T-helper 1 cell treated with Interleukin-12 subunit alpha and Interleukin-12 subunit beta and Interleukin-4 antibody, amounts not matched to agents 30 ng/mL and 1 ng/mL, for 36 hours (primary cell): ENCODE data around the gene ARHGDIA. TPM values are rescaled to one million over a fixed set of nuclear protein-coding genes. Genes with fewer than 3 reads are reported as not detected.

Source experiments
- intact Hi-C: fragments of 100-400 bp; cut with micrococcal nuclease; formaldehyde crosslinking; loops from one replicate; pipeline ENCODE4 v1.15.1; 2024
- total RNA-seq: library from RNA; stranded (reverse); gene quantifications from 2 replicates; pipeline ENCODE4 v1.2.3, GENCODE V29; 2022

The ARHGDIA gene
- total RNA-seq, 1 donor from 2014 or later: 678 TPM

- intact Hi-C loops: loop anchor here (10.0 kb wide), 1 partner anchor 313 kb away; the partner anchor contains the start of gene FAAP100
These were observed 3.8 kb downstream of the ARHGDIA start for GRCh38 chr17:81867170-81867990.

DNA sequence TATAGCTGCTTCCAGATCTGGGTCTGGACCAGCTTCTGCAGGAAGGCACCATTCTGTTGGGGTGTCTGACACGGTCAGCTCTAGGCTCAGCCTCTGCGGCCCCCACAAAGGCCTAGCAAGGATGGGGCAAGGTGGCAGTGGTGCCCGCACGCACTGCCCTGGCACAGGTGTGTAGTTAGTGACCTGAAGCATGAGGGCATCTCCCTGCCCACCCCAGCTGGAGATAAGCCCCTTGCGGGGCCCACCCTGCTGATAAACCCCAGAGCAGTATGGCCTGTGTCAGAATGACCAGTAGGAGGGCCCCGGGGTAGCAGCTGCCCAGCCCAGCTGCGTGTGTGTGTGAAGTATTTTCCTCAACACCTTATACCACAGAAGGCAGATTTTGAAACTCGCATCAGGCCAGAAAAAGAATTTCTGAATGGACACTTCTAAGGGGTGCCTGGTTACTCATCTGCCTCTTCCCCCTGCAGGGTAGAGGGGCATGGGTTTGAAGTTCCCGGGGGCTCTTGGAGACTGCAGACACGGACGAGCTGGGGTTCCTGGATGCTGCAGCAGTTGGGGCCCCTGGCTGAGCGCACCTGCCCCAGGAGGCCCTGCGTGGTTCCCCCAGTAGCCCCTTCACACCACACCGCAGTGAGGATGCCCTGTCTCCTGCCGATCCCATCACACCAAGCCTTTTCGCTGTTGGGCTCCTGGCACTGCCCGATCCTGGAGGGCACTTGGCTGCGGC, 4.5 kb downstream of the ARHGDIA start:
- intact Hi-C loops: loop anchor here (10.0 kb wide), 1 partner anchor 312 kb away; the partner anchor contains the start of gene FAAP100

- intact Hi-C loops: loop anchor here (10.0 kb wide), 1 partner anchor 311 kb away; the partner anchor contains the start of gene FAAP100
These were observed 5.3 kb downstream of the ARHGDIA start for GRCh38 chr17:81865733-81866439.

DNA sequence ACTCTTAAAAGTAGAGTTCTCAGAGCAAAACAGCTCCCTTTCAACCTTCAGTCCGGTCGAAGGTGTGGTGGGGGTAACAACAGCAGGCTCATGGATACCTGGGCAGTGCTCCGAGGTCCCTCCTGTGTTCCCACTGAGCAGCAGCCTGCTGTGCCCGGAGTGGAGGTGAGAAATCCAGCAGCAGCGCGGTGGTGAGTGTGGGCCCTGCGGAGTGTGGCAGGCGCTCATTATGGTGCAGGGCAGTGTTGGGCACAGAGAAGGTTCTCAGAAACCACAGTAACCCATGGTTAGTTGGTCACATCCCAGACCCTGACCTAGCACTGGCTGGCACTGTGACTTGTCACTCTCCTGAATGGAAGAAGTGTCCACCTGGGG, 5.8 kb downstream of the ARHGDIA start:
- intact Hi-C loops: loop anchor here (10.0 kb wide), 1 partner anchor 311 kb away; the partner anchor contains the start of gene FAAP100

GRCh38 chr17:81863833-81864768, 7.0 kb downstream of the ARHGDIA start:
- intact Hi-C loops: loop anchor here (5.0 to 10.0 kb wide), 2 partner anchors 309 to 588 kb away; partner anchors contain the start of genes CYBC1 and FAAP100

- intact Hi-C loops: loop anchor here (5.0 to 10.0 kb wide), 2 partner anchors 308 to 589 kb away; partner anchors contain the start of genes CYBC1 and FAAP100
These were observed 7.9 kb downstream of the ARHGDIA start for GRCh38 chr17:81863123-81863675.

GRCh38 chr17:81860756-81861568, 10.2 kb downstream of the ARHGDIA start:
- intact Hi-C loops: loop anchor here (1.0 to 10.0 kb wide), 17 partner anchors 9 to 622 kb away; partner anchors contain the start of genes ACTG1, ALYREF, ANAPC11 and ARL16

- intact Hi-C loops: loop anchor here (1.0 to 10.0 kb wide), 15 partner anchors 27 to 621 kb away; partner anchors contain the start of genes ACTG1, ALYREF, ANAPC11 and ARL16
These were observed 11.0 kb downstream of the ARHGDIA start, which contains the start of gene P4HB for GRCh38 chr17:81859906-81860755. P4HB (minus strand) TSS chr17:81860535; CDS start chr17:81860471, 64 bp downstream.

DNA sequence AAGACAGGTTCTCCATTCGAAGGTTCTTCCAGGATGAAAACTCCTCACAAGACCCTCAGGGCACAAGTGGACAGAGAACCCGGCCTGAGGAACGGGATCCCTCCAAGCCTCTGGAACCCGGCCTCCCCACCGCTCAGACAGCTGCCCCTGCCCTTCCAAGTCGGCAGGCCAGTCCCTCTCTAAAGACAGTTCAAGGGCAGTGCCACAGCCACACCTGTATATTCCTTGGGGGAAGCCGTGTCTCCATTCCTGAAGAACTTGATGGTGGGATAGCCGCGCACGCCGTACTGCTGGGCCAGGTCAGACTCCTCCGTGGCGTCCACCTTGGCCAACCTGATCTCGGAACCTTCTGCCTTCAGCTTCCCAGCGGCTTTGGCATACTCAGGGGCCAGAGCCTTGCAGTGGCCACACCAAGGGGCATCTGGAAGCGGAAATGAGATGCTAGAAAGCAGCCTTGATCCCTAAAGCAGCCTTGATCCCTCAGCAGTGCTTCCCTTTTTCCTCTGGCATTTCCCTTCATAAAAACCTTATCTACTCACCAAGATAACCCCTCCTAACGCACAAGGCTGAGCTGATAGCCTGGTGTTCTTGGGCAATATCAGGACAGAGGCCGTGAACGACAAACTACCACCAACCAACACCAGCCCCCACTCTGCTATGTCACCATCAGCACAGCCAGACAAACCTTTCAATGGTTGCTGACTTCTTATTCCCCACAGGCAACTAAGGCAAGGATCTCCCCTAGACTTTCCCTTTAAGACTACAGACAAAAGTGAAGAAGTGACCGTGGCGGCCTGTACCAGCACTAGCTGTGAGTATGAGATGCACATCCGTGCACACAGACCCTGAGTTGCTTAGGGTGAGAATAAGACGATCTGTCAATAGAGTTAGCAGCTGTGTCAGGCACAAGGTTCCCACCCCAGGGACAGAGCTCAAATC, 11.9 kb downstream of the ARHGDIA start:
- intact Hi-C loops: no loop called here

DNA sequence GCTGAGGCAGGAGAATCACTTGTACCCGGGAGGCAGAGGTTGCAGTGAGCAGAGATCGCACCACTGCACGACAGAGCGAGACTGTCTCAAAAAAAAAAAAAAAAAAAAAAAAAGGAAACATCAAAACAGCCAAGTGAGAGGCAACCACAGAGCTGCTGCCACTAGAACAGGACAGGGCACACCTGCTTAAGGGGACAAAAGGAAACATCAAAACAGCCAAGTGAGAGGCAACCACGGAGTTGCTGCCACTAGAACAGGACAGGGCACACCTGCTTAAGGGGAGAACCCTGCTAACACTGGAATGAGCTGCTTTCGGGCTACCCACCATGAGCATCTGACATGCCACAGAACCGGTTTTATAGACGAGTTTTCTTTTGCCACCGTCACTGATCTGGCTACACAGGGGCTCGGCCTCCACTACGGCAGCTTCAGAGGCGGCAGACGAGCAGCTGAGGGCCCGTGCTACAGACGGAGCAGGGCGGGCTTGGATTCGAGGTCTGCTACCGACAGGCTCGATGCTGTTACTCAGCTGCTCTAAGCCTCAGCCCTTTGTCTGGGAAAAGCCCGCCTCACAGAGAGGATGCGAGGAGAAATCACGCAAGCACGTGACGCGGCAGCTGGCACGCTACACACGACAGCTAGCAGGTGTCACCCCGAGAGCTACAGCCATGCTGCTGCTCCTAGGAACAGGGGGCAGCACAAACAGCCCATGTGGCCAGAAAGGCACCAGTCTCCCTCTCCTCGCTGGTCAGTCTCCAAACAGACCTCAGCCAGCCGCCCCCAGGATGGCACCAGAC, 12.8 kb downstream of the ARHGDIA start:
- intact Hi-C loops: no loop called here

DNA sequence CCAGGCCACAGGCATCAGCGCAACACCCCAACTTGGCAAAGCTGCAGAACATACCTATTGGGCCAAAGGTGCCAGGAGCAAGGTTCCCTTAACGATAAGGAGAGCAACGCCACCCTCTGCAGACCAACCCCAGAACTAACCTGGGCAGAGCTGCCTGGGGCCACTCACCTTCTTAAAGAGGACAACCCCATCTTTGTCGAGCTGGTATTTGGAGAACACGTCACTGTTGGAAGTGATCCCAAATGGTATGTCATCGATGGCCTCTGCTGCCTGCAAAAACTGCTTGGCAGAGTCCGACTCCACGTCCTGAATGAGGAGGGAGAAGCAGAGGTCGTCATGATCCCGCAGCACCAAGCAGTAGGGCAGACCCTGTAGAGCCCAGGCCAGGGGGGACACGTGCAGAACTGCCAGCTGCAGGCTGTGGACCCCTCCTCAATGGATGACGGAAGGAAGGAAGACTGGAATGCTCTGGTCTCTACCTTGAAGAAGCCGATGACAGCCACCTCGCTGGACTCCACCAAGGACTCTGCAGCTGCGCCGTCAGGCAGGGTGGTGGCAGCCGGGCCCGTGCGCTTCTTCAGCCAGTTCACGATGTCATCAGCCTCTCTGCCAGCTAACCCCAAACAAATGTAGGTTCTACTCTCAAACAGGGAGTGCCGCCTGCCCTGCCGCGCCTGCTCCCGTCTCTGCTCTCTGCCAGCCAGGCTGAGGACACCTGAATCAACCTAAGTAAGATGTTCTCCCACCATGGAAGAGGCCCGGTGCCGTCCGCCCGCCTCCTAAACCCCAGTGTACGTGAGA, 16.0 kb downstream of the ARHGDIA start:
- intact Hi-C loops: no loop called here

- intact Hi-C loops: no loop called here
These were observed 18.9 kb downstream of the ARHGDIA start for GRCh38 chr17:81852237-81852636.

- intact Hi-C loops: no loop called here
These were observed 19.7 kb downstream of the ARHGDIA start for GRCh38 chr17:81851423-81851822.

DNA sequence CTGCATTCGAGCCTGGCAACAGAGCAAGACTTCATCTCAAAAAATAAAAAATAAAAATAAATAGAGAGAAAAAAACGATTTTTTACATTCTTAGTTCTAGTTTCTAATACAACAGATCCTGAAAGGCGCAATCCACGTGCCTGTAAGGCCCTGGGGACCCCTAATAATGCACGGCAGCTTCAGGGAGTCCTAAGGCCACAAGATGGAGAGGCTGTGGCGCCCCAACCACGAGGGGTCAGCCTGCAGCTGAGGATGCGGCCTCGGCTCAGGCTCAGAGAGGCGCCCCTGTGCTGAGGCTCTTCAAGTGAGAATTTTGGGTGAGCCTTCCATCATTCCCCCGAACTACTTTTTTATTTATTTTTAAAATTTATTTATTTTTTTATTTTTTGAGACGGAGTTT, 21.7 kb downstream of the ARHGDIA start:
- intact Hi-C loops: no loop called here
